Breast epithelium (tissue), 4 donors: ENCODE results near the gene TMEM273. TPM values are rescaled to one million over a fixed set of nuclear protein-coding genes. Genes with fewer than 3 reads are reported as not detected.

Experiments used
- DNase-seq, 2 donors: peaks; one replicate each; pipeline ENCODE4 v3.0.0-alpha.2; 2019; ENCODE audit warnings: low spot score in 2 of 2
- H3K27ac ChIP-seq, 2 donors: fragments of 200-600 bp; sonication (generic) in 1 of 2; one replicate each; pipeline ENCODE4 v1.5.1; 2016 to 2019; ENCODE audit warnings: mild to moderate bottlenecking in 1 of 2
- H3K27me3 ChIP-seq, 2 donors: fragments of 200-600 bp; sonication (generic) in 1 of 2; one replicate each; pipeline versions ENCODE4 v1.5.1 to v1.6.0; 2017 to 2019; ENCODE audit warnings: control low read depth in 1 of 2, mild to moderate bottlenecking in 1 of 2
- H3K36me3 ChIP-seq: fragments of 200-600 bp; one replicate; pipeline ENCODE4 v1.5.1; 2019
- H3K4me1 ChIP-seq, 2 donors: fragments of 200-600 bp; sonication (generic); one replicate each; pipeline ENCODE4 v1.5.1; 2016 to 2019; ENCODE audit warnings: control low read depth in 1 of 2
- H3K4me3 ChIP-seq, 3 donors: fragments of 200-600 bp; sonication (generic); 1 replicate in 2 of 3; 2 replicates in 1 of 3; pipeline ENCODE4 v1.5.1; 2016 to 2019; ENCODE audit warnings: mild to moderate bottlenecking in 3 of 3, moderate library complexity in 2 of 3
- H3K9me3 ChIP-seq, 2 donors: fragments of 200-600 bp; sonication (generic) in 1 of 2; one replicate each; pipeline ENCODE4 v1.5.1; 2016 to 2019; ENCODE audit warnings: control low read depth in 1 of 2
- POLR2A ChIP-seq: fragments of 450-650 bp; IDR thresholded peaks from one replicate; pipeline ENCODE4 v1.6.1; 2016; ENCODE audit warnings: antibody characterized with exemption, mild to moderate bottlenecking, moderate library complexity
- POLR2AphosphoS5 ChIP-seq, 3 donors: sonication (generic); formaldehyde crosslinking; IDR thresholded peaks; one replicate each; pipeline ENCODE4 v1.6.1; 2017; ENCODE audit warnings: antibody characterized with exemption in 3 of 3
- intact Hi-C: fragments of 100-400 bp; cut with DNase I; formaldehyde crosslinking; loops from one replicate; pipeline ENCODE4 v1.15.1; 2023; ENCODE audit warnings: low total_unique reads
- total RNA-seq, 3 donors: library from RNA; depleted of rRNA; stranded (reverse); fragments of >200 nt; gene quantifications; one replicate each; pipeline ENCODE4 v1.1.0, GENCODE V29; 2016
- TF ChIP-seq, protein P1 (sequence below), 3 donors: fragments of 450-650 bp; IDR thresholded peaks; one replicate each; pipeline ENCODE4 v1.5.1; 2016 to 2017; ENCODE audit warnings: antibody characterized with exemption in 3 of 3, mild to moderate bottlenecking in 3 of 3, moderate library complexity in 3 of 3

Gene TMEM273
- total RNA-seq, 3 donors from 2014 or later, result 9.1 to 29.8 (median 18.4) TPM

DNA sequence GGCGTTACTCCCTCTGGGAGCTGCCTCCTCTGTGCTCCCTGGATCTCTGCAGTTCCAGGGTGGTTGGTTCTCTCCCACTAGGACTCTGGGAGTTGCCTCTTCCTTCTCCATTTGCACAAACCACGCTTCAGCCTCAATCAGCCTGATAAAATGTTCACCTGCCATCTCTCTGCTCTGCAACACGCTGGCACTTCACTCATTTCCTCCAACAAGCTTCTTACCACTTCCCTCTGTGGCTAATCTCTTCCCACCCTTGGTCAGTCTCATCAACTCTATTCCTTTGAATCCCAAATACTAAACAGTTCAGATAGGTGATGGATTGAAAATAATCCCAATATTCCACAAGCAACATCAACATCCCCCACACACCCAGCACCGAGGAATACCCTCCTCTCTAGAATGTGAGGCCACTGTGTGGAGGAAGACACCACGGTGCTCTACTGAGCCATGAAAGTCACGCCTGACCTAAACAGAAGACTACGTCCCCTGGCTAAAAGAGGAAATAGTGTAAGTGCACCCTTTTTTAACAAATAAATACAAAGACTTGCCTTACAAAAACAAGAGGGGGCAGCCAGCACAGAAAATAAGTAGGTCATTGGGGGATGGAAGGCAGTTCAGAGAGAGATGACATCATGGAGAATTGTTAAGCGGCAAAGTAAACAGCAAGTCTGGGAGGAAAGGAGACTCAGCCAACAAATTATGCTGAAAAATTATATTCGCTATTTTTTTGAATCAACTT lies 52.4 kb downstream of the TMEM273 start:
- peak overlapping the region; percentile 59 to 71 for H3K27ac ChIP-seq
- intact Hi-C loops, result loop anchor here (5.0 kb wide), 1 partner anchor 388 kb away; no protein-coding TSS in a partner anchor
- H3K36me3 ChIP-seq, result no peaks in the 10 kb centered on the region
- no peak for TF ChIP-seq POLR2AphosphoS5 (IDR thresholded peaks at IDR 0.05)
- TF ChIP-seq, protein P1, sequence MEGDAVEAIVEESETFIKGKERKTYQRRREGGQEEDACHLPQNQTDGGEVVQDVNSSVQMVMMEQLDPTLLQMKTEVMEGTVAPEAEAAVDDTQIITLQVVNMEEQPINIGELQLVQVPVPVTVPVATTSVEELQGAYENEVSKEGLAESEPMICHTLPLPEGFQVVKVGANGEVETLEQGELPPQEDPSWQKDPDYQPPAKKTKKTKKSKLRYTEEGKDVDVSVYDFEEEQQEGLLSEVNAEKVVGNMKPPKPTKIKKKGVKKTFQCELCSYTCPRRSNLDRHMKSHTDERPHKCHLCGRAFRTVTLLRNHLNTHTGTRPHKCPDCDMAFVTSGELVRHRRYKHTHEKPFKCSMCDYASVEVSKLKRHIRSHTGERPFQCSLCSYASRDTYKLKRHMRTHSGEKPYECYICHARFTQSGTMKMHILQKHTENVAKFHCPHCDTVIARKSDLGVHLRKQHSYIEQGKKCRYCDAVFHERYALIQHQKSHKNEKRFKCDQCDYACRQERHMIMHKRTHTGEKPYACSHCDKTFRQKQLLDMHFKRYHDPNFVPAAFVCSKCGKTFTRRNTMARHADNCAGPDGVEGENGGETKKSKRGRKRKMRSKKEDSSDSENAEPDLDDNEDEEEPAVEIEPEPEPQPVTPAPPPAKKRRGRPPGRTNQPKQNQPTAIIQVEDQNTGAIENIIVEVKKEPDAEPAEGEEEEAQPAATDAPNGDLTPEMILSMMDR (IDR thresholded peaks at IDR 0.05), result no peak
- TF ChIP-seq POLR2A, result no peak
- no peaks in the 10 kb centered on the region for H3K9me3 ChIP-seq
- DNase-seq, result no peak
- H3K4me1 ChIP-seq, result no peaks in the 10 kb centered on the region
- no peaks in the 10 kb centered on the region for H3K27me3 ChIP-seq
- H3K4me3 ChIP-seq, result no peak overlapping the region

DNA sequence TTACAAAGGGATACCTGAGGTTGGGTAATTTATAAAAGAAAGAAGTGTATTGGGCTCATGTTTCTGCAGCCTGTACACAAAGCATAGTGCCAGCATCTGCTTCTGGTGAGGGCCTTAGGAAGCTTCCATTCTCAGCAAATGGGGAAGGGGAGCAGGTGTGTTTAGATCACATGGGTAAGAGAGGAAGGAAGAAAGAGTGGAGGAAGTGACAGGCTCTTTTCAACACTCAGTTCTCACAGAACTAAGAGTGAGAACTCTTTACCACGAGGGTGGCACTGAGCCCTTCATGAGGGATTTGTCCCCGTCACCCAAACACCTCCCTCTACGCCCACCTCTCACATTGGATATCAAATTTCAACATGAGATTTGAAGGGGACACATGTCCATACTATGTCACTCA lies 53.9 kb downstream of the TMEM273 start:
- intact Hi-C loops, result no loop called here
- Histone ChIP-seq H3K9me3 (no peaks in the 10 kb centered on the region), H3K27me3 (no peaks in the 10 kb centered on the region), H3K4me1 (no peaks in the 10 kb centered on the region), H3K4me3 (no peak overlapping the region), H3K27ac (no peak overlapping the region), H3K36me3 (no peaks in the 10 kb centered on the region)
- TF ChIP-seq, protein P1 (IDR thresholded peaks at IDR 0.05), result no peak
- TF ChIP-seq POLR2A (no peak), POLR2AphosphoS5 (IDR thresholded peaks at IDR 0.05) (no peak)
- no peak for DNase-seq

DNA sequence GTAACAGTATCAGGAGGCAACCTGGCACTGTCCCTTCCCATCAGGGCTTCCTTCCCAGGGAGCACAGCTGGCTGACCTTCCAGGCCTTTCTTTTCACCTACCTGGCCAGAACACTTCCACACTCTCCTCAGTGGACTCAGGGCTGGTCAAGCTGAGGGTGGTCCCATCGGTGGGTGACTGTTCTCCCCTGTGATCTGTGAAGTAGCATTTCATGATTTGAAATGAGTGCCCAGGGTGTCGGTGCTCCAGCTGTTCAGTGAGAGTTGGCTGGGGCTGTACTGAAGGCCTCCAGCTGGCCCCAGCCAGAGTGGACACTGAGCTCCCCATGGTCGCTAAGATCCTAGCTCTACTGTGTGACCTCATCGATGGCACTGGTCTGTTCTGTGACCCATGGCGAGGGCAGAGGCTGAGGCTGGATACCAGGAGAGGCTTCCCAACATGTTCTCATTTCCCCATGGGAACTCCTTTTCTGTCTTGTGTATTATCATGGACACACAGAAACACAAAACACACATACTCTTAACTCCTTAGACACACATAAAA lies 54.4 kb downstream of the TMEM273 start, which contains the start of gene FAM170B:
TSS of gene FAM170B (minus strand) at position 316 of the 543 bp plus-strand sequence. CDS start at position 213, 103 bp downstream.
- H3K9me3 ChIP-seq, result no peaks in the 10 kb centered on the region
- H3K27ac ChIP-seq, result no peak within 1 kb of the TSS
- no peak within 1 kb of the TSS for H3K4me3 ChIP-seq
- no peaks in the 10 kb centered on the region for H3K27me3 ChIP-seq
- TF ChIP-seq POLR2AphosphoS5 (IDR thresholded peaks at IDR 0.05) (no peak), POLR2A (no peak)
- TF ChIP-seq, protein P1 (IDR thresholded peaks at IDR 0.05), result no peak
- no peak for DNase-seq
- intact Hi-C loops, result no loop called here
- no peaks in the 10 kb centered on the region for H3K4me1 ChIP-seq
- H3K36me3 ChIP-seq, result no peaks in the 10 kb centered on the region

DNA sequence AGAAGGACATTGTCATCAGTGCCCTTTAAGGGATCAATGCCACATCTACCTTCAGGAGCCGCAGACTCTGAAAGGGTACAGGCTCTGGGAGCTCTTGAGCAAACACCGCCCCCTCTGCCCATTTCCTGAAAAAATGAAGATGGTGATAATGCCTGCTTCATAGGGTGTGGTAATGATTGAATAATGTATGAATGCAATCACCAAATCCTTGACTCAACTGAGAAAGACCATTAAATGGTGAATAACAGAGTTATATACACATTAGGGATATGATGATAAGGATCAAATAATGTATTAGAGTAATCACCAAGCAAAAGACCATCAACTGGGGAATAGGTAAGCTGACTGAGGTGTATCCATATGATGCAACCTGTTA lies 55.8 kb downstream of the TMEM273 start:
- intact Hi-C loops, result no loop called here
- Histone ChIP-seq H3K4me1 (no peaks in the 10 kb centered on the region), H3K27ac (no peak overlapping the region), H3K27me3 (no peaks in the 10 kb centered on the region), H3K4me3 (no peak overlapping the region), H3K36me3 (no peaks in the 10 kb centered on the region), H3K9me3 (no peaks in the 10 kb centered on the region)
- DNase-seq, result no peak
- no peak for TF ChIP-seq POLR2AphosphoS5 (IDR thresholded peaks at IDR 0.05)

DNA sequence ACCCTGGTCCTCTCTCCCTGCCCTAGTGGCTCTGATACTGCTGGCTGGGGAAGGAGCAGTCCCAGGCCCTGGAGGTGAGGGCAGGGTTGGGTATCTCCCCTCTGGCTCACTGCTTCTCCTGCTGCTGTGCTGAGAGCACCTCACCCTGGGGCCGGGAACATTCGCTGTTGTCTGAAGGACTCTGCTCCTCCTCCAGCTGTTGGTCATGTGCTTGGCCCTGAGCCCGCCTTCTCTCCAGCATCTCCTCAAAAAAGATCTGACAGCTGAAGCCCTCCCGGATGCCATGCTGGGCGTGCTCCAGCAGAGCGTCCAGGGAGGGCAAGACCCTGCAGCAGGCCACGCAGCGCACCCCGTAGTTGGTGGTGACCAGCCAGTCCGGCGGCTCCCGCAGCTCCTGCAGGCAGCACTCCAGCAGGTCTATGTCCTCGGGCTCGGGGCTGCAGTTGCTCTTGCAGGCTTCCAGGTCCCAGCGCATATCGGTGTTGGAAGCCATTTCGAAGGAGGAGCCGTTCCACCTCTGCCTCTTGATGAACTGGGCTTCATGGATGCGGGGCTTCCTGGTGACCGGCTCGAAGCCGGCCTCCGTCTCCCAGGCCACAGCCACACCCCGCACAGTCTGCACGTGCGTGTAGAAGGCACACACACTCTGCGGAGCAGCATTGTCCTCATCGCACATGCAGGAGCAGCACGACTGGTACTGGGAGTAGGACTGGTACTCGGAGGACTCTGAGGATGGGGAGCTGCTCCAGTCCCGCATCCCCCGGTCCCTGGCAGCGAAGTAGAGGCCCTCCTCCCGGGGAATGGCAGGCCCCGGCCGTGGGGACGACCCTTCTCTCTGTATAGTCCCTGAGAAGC lies 56.5 kb downstream of the TMEM273 start:
- no peaks in the 10 kb centered on the region for H3K4me1 ChIP-seq
- intact Hi-C loops, result no loop called here
- H3K27ac ChIP-seq, result no peak overlapping the region
- no peaks in the 10 kb centered on the region for H3K27me3 ChIP-seq
- no peak for DNase-seq
- H3K9me3 ChIP-seq, result no peaks in the 10 kb centered on the region
- no peaks in the 10 kb centered on the region for H3K36me3 ChIP-seq
- TF ChIP-seq POLR2A (no peak), POLR2AphosphoS5 (IDR thresholded peaks at IDR 0.05) (no peak)
- TF ChIP-seq, protein P1 (IDR thresholded peaks at IDR 0.05), result no peak
- no peak overlapping the region for H3K4me3 ChIP-seq
